Activated T-helper 17 cell treated with anti-CD3 and anti-CD28 coated beads, Interleukin-2, amount 50 U/mL, for 72 hours (primary cell): ENCODE measurements around the gene BRF1. TPM values are rescaled to one million over a fixed set of nuclear protein-coding genes. Genes with fewer than 3 reads are reported as not detected.

Experiments used
- ATAC-seq: fragments of 150-1000 bp; cut with Tn5 transposase; replicated peaks from 2 replicates; pipeline ENCODE4 v1.10.0; 2021; ENCODE audit warnings: mild to moderate bottlenecking, moderate library complexity
- H3K27ac Mint-ChIP-seq: one replicate; pipeline ENCODE4 v1.8.0; 2022; ENCODE audit warnings: mixed read lengths
- H3K27me3 Mint-ChIP-seq: one replicate; pipeline ENCODE4 v1.8.0; 2022; ENCODE audit warnings: mixed read lengths
- H3K36me3 Mint-ChIP-seq: one replicate; pipeline ENCODE4 v1.8.0; 2022; ENCODE audit warnings: low read depth, mild to moderate bottlenecking, mixed read lengths
- H3K4me1 Mint-ChIP-seq: one replicate; pipeline ENCODE4 v1.8.0; 2022; ENCODE audit warnings: mixed read lengths
- H3K4me3 Mint-ChIP-seq: one replicate; pipeline ENCODE4 v1.8.0; 2022; ENCODE audit warnings: mild to moderate bottlenecking, mixed read lengths
- H3K9me3 Mint-ChIP-seq: one replicate; pipeline ENCODE4 v1.8.0; 2022; ENCODE audit warnings: mixed read lengths
- total RNA-seq, 2 donors: library from RNA; stranded (reverse); gene quantifications; one replicate each; pipeline ENCODE4 v1.2.3, GENCODE V29; 2022

Gene BRF1, protein sequence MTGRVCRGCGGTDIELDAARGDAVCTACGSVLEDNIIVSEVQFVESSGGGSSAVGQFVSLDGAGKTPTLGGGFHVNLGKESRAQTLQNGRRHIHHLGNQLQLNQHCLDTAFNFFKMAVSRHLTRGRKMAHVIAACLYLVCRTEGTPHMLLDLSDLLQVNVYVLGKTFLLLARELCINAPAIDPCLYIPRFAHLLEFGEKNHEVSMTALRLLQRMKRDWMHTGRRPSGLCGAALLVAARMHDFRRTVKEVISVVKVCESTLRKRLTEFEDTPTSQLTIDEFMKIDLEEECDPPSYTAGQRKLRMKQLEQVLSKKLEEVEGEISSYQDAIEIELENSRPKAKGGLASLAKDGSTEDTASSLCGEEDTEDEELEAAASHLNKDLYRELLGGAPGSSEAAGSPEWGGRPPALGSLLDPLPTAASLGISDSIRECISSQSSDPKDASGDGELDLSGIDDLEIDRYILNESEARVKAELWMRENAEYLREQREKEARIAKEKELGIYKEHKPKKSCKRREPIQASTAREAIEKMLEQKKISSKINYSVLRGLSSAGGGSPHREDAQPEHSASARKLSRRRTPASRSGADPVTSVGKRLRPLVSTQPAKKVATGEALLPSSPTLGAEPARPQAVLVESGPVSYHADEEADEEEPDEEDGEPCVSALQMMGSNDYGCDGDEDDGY
- 10 to 100 TPM; 28.6 to 35.1 TPM for total RNA-seq

DNA sequence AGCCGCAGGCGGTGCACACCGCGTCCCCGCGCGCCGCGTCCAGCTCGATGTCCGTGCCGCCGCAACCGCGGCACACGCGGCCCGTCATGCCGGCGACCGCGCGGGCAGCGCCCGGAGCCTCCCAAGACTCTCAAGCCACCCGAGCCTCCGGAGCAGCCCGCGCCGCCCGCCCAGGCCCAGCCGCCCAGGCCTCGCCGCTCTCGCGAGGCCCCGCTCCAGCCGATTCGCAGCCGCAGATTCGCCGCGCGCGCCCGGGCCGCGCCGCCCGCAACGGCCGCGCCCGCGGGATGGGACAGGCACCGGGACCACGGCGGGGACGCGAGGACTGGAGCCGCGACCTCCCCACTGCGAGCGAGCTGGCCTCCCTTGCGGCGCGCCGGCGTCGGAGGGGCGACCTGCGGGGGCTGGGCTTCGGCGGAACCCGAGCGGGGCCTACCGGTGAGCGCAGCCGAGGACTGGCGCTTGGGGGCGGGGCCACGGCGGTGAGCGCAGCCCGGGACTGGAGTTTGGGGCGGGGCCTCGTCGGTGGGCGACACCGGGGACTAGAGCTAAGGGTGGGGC lies at the start of gene BRF1:
Gene BRF1 (minus strand): TSS at position 460 of the 561 bp plus-strand sequence. CDS start 372 bp downstream, at position 88.
- Mint-ChIP-seq H3K36me3 (no peaks in the 10 kb centered on the region), H3K9me3 (no peaks in the 10 kb centered on the region), H3K4me3 (peak within 1 kb of the TSS; percentile 92), H3K27ac (peak within 1 kb of the TSS; percentile 87), H3K27me3 (no peaks in the 10 kb centered on the region), H3K4me1 (peaks cover 7% of the 10 kb centered on the region)
- peak; percentile 92 for ATAC-seq

DNA sequence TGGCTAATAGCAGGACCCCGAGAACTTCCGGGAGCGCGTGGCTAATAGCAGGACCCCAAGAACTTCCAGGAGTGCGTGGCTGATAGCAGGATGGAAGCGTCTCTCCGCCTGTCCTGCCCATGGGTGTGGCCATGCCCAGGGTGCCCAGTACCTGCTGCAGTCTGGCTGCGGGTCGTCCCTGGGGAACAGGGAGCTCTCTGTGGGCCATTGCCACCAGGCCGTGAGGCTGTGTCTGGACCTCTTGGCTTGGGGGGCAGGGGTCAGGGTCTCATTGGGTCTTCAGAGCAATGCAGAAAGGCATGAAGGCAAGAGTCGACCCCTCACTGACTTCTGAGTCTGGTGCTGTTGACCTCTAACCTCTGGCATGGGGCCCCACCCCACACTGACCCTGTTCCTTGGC lies 49.2 kb upstream of the BRF1 start:
- H3K27ac Mint-ChIP-seq: no peak overlapping the region

GRCh38 chr14:105348945-105349699 lies 48.3 kb upstream of the BRF1 start:
- Mint-ChIP-seq H3K27ac (no peak overlapping the region), H3K4me3 (no peak overlapping the region), H3K27me3 (no peaks in the 10 kb centered on the region), H3K4me1 (no peaks in the 10 kb centered on the region), H3K36me3 (no peaks in the 10 kb centered on the region), H3K9me3 (no peaks in the 10 kb centered on the region)
- no peak for ATAC-seq

More for the DNA sequence above, 49.2 kb upstream of the BRF1 start:
- no peaks in the 10 kb centered on the region for H3K27me3 Mint-ChIP-seq
- no peak for ATAC-seq
- H3K9me3 Mint-ChIP-seq: no peaks in the 10 kb centered on the region
- no peak overlapping the region for H3K4me3 Mint-ChIP-seq
- H3K36me3 Mint-ChIP-seq: no peaks in the 10 kb centered on the region
- H3K4me1 Mint-ChIP-seq: no peaks in the 10 kb centered on the region

DNA sequence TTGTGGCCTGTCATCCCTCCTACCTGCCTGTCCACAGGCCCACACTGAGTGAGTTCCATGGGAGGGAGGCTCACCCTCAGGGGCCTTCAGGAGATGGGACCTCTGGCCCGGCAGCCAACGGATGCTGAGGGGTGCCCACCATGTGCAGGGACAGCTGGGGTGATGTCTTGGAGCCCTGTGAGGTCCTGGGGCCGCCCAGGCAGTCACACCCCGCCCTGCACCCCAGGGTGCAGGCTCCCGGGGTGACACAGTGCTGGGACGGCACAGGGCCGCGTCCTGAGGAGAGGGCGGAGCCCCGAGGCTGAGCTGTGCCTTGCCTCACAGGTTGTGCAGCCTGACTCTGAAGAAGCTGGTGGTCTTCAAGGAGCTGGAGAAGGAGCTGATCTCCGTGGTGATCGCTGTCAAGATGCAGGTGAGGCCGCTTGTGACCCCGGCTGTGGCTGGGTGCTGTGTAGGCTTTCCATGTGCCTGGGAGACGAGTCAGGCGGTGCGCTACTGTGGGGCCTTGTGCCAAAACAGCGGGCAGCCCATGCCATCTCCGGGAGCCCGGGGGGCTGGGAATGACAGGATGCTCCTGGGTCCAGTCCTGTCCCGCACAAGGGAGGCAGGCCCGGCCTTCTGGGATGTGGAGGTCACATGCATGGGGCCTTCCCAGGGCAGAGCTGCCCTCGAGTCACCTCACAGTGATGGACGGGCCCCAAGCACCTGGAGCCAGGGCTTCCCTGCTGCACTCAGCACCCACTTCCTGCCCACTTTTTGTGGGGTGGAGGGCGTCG lies 47.6 kb upstream of the BRF1 start:
- Mint-ChIP-seq H3K4me3 (no peak overlapping the region), H3K27ac (no peak overlapping the region), H3K27me3 (no peaks in the 10 kb centered on the region), H3K4me1 (no peaks in the 10 kb centered on the region), H3K9me3 (no peaks in the 10 kb centered on the region), H3K36me3 (no peaks in the 10 kb centered on the region)
- ATAC-seq: no peak

- Mint-ChIP-seq H3K4me1 (no peaks in the 10 kb centered on the region), H3K9me3 (no peaks in the 10 kb centered on the region), H3K36me3 (no peaks in the 10 kb centered on the region), H3K4me3 (no peak overlapping the region), H3K27me3 (no peaks in the 10 kb centered on the region), H3K27ac (no peak overlapping the region)
- no peak for ATAC-seq
These were observed 46.8 kb upstream of the BRF1 start for GRCh38 chr14:105347587-105347968.

DNA sequence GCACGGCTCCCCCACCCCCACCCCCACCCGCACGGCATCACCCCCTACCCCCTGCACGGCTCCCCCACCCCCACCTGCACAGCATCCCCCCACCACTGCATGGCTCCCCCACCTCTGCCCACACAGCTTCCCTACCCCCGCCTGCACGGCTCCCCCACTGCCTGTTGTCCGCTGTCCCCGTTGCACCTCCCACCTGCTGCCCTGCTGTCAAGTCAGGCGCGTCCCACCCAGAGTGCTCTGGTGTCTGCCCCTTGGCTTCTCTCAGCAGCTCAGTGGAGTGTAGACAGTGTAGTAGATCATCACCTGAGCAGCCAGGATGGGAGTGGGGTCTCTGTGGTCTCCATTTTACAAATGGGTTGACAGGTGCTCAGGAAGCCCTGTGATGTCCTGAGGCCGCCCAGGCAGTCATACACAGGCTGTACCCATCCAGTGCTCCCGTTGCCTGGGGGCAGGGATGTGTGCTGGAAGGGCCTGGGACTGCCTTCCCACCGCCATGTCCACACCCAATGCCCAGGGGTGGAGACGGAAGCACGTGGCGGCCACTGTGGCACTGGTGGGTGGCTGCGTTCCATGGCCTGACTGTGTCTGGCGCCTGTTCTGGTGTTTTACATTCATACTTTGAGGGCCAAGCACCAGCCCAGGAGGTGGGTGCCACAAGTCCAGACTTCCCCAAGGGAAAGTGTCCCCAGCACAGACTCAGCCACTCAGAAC lies 46.2 kb upstream of the BRF1 start:
- Mint-ChIP-seq H3K27me3 (no peaks in the 10 kb centered on the region), H3K27ac (no peak overlapping the region), H3K4me1 (no peaks in the 10 kb centered on the region), H3K36me3 (no peaks in the 10 kb centered on the region), H3K9me3 (no peaks in the 10 kb centered on the region), H3K4me3 (no peak overlapping the region)
- no peak for ATAC-seq

DNA sequence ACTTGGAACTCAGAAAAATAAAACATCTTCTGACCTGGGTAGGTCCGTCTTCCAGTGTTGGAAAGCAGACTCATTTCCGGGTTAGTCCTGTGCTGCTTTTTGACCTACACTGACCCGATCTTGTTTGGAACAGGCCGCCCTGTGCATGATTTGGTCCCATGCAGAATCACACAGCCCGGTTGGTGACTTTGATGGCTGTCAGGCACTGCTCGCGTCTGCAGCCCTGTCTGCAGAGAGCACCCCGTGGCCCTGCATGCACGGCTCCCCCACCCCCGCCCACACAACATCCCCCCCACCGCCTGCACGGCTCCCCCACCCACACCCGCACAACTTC lies 45.4 kb upstream of the BRF1 start:
- no peaks in the 10 kb centered on the region for H3K27me3 Mint-ChIP-seq
- no peaks in the 10 kb centered on the region for H3K36me3 Mint-ChIP-seq
- H3K27ac Mint-ChIP-seq: no peak overlapping the region
- ATAC-seq: no peak
- no peaks in the 10 kb centered on the region for H3K9me3 Mint-ChIP-seq
- H3K4me3 Mint-ChIP-seq: no peak overlapping the region
- H3K4me1 Mint-ChIP-seq: no peaks in the 10 kb centered on the region

GRCh38 chr14:105343194-105343593 lies 42.4 kb upstream of the BRF1 start:
- Mint-ChIP-seq H3K9me3 (no peaks in the 10 kb centered on the region), H3K36me3 (no peaks in the 10 kb centered on the region), H3K27me3 (no peaks in the 10 kb centered on the region), H3K27ac (no peak overlapping the region), H3K4me3 (no peak overlapping the region), H3K4me1 (no peaks in the 10 kb centered on the region)
- no peak for ATAC-seq

DNA sequence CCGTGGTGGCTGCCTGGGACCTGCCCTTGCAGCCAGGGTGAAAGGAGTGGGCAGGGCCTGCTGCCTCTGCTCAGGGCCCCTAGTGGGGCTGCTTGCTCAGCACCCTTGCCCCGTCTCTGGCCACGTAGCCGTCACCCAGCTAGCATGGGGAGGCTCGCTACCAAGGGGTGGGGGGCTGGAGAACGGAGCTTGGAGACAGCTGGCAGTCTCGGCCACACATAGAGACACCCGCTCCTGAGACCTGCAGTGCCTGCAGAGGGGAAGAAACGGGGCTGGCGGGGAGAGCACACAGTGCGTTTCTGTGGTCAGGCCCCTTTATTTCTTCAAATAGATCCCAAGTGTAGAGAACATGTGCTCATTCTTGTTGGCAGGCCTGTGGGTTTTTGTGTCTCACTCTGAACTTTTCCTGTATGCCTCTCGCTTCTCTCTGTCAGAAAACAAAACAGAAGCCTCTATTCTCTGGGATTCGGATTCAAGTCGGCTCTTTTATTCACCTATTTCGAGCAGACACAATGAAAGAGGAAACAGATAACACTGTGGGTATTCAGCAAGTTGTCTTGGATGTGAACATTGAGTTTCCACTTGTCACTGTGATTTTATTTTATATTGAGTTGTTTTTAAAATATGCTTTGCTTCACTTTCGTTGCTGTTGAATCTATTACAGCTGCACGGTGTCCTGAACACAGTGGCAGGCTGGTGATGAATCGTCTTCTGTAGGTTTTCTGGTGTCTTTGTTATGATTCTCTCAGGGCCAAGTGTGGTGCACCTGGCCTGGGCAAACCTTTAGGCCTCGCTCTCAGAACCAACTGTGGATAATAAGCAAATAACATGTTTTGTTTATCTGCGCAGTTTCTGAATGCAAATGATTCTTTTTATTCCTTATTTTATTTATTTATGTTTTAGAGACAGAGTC lies 40.3 kb upstream of the BRF1 start:
- Mint-ChIP-seq H3K36me3 (no peaks in the 10 kb centered on the region), H3K27me3 (no peaks in the 10 kb centered on the region), H3K4me3 (no peak overlapping the region), H3K27ac (no peak overlapping the region), H3K4me1 (no peaks in the 10 kb centered on the region), H3K9me3 (no peaks in the 10 kb centered on the region)
- ATAC-seq: no peak

- ATAC-seq: no peak
- Mint-ChIP-seq H3K4me3 (no peak overlapping the region), H3K36me3 (no peaks in the 10 kb centered on the region), H3K27ac (no peak overlapping the region), H3K27me3 (no peaks in the 10 kb centered on the region), H3K4me1 (no peaks in the 10 kb centered on the region), H3K9me3 (no peaks in the 10 kb centered on the region)
These were observed 37.4 kb upstream of the BRF1 start for GRCh38 chr14:105337966-105338741.

DNA sequence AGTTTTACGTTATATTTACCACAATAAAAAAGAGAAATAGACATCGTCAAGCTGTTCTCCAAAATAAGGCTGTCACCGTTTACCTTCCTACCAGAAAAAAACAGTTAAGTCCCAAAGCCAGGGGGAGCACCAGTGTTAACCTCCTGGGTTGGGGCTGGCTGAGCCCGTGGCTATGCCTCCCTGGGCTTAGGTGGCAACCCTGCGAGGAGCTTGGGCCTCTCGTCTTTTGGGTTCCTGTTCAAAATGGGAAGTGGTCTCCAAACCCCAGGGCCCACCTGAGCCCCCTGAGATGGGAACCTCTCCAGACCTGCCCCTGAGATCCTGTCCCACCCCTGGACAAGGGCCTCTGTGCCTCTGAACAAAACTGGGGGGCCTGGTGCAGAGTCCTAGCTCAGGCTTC lies 36.6 kb upstream of the BRF1 start:
- no peaks in the 10 kb centered on the region for H3K27me3 Mint-ChIP-seq
- peaks cover 4% of the 10 kb centered on the region for H3K4me1 Mint-ChIP-seq
- no peaks in the 10 kb centered on the region for H3K9me3 Mint-ChIP-seq

GRCh38 chr14:105336477-105337287 lies 35.9 kb upstream of the BRF1 start:
- Mint-ChIP-seq H3K4me3 (no peak overlapping the region), H3K27me3 (no peaks in the 10 kb centered on the region), H3K9me3 (no peaks in the 10 kb centered on the region), H3K27ac (no peak overlapping the region), H3K36me3 (no peaks in the 10 kb centered on the region), H3K4me1 (peaks cover 9% of the 10 kb centered on the region)
- no peak for ATAC-seq

More for the DNA sequence above, 36.6 kb upstream of the BRF1 start:
- H3K4me3 Mint-ChIP-seq: no peak overlapping the region
- H3K27ac Mint-ChIP-seq: no peak overlapping the region
- H3K36me3 Mint-ChIP-seq: no peaks in the 10 kb centered on the region
- no peak for ATAC-seq
